ACC112 (cell line): Measurements from ENCODE around the gene TLK1.

Experiments used
- H2AFZ ChIP-seq: fragments of 200-600 bp; sonication (generic); one replicate; pipeline ENCODE4 v1.6.0; 2017; ENCODE audit warnings: antibody characterized with exemption, low read length; ENCODE audit not compliant: unreplicated experiment
- H3K27ac ChIP-seq: fragments of 200-600 bp; sonication (generic); 2 replicates; pipeline ENCODE4 v1.5.1; 2014; ENCODE audit warnings: low read depth, mild to moderate bottlenecking, antibody characterized with exemption, low read length, moderate library complexity
- H3K27me3 ChIP-seq: fragments of 200-600 bp; sonication (generic); 2 replicates; pipeline ENCODE4 v1.6.1; 2014; ENCODE audit warnings: mild to moderate bottlenecking, antibody characterized with exemption, low read length, moderate library complexity, mixed read lengths; ENCODE audit not compliant: insufficient read depth
- H3K36me3 ChIP-seq: fragments of 200-600 bp; sonication (generic); 2 replicates; pipeline ENCODE4 v1.6.1; 2016; ENCODE audit warnings: mild to moderate bottlenecking, antibody characterized with exemption, low read length, moderate library complexity, mixed read lengths; ENCODE audit not compliant: insufficient read depth
- H3K4me1 ChIP-seq: fragments of 200-600 bp; sonication (generic); one replicate; pipeline ENCODE4 v1.6.1; 2016; ENCODE audit warnings: low read length, mixed read lengths; ENCODE audit not compliant: insufficient read depth, unreplicated experiment, control insufficient read depth
- H3K4me3 ChIP-seq: fragments of 200-600 bp; sonication (generic); 2 replicates; pipeline ENCODE4 v1.5.1; 2014; ENCODE audit warnings: mild to moderate bottlenecking, low read depth, low read length
- H3K79me2 ChIP-seq: fragments of 200-600 bp; sonication (generic); one replicate; pipeline ENCODE4 v1.6.0; 2016; ENCODE audit warnings: low read length; ENCODE audit not compliant: control insufficient read depth, unreplicated experiment, insufficient read depth

Gene TLK1

DNA sequence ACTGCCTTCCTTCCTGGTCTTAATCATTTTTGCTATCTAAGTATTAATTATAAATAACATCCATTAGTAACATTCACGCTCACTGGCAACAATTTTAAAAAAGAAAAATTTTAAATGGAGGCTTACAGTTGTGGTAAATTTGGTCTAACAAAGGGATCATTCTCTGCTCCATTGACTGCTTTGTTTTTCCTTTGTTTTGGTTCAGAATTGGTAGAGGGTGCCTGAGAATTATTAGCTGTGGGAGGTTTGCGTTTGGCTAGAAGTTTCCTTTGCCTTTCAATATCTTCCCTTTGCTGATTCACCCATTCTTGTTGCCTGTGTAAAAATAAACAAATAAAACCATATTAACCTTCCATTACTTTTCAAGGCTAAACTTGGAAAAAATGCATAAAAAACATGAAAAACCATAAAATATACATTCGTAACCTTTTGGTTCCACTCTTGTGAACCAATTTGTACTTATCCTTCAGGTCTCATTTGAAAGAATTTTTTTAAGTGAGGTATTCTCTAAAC lies 114.6 kb downstream of the TLK1 start:
- H3K36me3 ChIP-seq: peaks cover 25% of the 10 kb centered on the region
- H3K4me3 ChIP-seq: no peak overlapping the region
- H3K27me3 ChIP-seq: no peaks in the 10 kb centered on the region
- H3K79me2 ChIP-seq: no peaks in the 10 kb centered on the region
- peaks cover 7% of the 10 kb centered on the region for H3K4me1 ChIP-seq
- H3K27ac ChIP-seq: no peak overlapping the region
- H2AFZ ChIP-seq: no peak overlapping the region

DNA sequence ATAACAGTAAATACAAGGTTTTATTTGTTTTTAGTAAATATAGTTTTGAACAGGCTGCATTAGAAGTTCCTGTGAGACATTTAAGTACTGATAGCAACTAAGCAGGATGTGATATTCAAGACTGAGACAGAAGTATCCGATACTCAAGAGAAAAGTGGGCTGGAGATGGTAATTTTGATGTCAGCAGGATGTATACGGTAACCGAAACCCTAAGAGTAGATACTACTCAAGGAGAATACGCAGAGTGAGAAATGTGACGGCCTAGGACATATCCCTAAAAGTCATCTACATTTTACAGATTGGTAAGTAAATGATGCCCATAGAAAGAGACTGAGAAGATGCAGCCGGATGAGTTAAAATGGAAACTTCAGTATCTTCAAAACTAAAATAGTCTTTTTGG lies 116.3 kb downstream of the TLK1 start:
- peaks cover 20% of the 10 kb centered on the region for H3K36me3 ChIP-seq
- H3K79me2 ChIP-seq: no peaks in the 10 kb centered on the region
- no peak overlapping the region for H3K4me3 ChIP-seq
- no peak overlapping the region for H2AFZ ChIP-seq
- H3K27me3 ChIP-seq: no peaks in the 10 kb centered on the region
- H3K4me1 ChIP-seq: peaks cover 7% of the 10 kb centered on the region
- no peak overlapping the region for H3K27ac ChIP-seq

DNA sequence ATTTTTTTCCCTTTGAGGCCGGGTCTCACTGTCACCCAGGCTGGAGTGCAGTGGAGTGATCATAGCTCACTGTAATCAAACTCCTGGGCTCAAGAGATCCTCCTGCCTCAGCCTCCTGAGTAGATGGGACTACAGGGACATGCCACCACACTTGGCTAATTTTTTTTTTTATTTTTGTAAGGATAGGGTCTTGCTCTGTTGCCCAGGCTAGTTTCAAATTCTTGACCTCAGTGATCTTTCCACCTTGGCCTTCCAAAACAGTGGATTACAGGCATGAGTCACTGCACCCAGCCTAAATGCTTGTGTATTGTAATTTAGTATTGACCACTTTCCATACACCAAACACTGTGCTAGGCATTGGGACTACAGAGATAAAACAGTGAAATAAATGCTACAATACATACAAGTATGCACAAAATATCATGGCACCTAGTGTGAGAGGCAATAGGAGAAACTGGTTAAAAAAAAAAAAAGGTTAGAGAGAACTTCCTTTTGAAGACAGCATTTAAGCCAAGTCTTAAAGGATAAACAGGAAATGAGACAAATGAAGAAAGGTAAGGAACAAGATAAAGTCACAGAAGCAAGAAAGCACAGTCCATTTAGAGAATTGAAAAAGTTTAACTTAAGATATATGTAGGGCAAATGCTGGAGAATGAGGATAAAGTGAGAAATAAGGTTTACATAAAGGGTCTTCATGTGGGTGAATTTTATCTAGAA lies 118.3 kb downstream of the TLK1 start:
- no peaks in the 10 kb centered on the region for H3K79me2 ChIP-seq
- no peak overlapping the region for H3K27ac ChIP-seq
- no peak overlapping the region for H3K4me3 ChIP-seq
- no peak overlapping the region for H2AFZ ChIP-seq
- H3K4me1 ChIP-seq: peaks cover 7% of the 10 kb centered on the region
- H3K36me3 ChIP-seq: peaks cover 17% of the 10 kb centered on the region; the same call in 1 of the 2 replicates
- no peaks in the 10 kb centered on the region for H3K27me3 ChIP-seq

DNA sequence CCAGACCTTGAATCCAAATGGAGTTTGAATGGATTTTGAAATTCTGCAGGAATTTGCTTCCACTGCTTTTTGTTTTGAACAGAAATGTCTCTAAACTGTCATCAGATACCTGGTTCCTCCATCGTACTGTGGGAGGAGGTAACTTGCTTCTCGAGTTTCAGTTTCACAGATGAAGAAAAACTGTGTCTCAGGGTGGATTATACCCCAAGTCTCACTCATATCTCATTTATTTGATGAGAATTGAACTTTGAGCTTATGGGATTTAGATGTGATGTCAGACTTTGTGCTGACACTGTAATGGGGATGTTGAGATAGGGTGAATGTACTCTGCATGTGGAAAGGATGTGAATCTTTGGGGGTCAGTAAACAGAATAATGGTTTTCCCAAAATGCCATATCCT lies 124.2 kb downstream of the TLK1 start:
- Histone ChIP-seq H3K4me3 (no peak overlapping the region), H3K27me3 (no peaks in the 10 kb centered on the region), H3K36me3 (peaks cover 23% of the 10 kb centered on the region), H2AFZ (no peak overlapping the region), H3K4me1 (no peaks in the 10 kb centered on the region), H3K79me2 (no peaks in the 10 kb centered on the region), H3K27ac (no peak overlapping the region)

DNA sequence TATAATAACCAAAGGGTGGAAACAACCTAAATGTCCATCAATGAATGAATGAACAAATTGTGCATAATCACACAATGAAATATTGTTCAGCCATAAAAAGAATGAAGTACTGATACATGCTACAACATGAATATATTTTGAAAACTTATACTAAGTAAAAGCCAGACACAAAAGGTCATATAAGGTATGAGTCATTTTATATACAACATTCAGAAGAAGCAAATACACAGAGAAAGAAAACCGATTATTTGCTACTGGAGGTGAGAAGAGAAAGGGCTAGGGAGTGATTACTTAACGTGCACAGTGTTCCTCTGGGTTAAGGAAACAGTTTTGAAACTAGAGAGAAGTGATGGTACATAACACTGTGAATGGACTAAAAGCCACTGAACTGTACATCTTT lies 126.4 kb downstream of the TLK1 start:
- Histone ChIP-seq H3K79me2 (no peaks in the 10 kb centered on the region), H2AFZ (no peak overlapping the region), H3K4me3 (no peak overlapping the region), H3K36me3 (peaks cover 23% of the 10 kb centered on the region), H3K27me3 (no peaks in the 10 kb centered on the region), H3K4me1 (no peaks in the 10 kb centered on the region), H3K27ac (no peak overlapping the region)

DNA sequence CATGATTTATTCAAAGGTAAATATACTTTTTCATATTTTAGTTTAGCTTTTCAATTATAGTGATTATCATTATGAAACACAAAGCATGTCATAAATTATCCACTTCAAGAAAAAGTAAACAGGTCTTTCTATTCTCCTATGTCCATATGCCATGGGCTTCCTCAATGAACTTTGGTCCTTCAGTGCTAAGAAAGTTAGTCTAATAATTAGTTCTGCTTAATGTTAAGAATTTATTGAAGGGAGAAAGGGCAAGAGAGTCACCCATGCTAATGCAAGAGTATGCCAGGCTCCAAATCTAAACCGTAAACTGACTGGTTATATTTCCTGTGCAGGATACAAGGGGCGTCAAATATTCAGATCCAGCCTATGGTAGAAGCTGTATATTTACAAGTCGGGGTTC lies 135.5 kb downstream of the TLK1 start:
- Histone ChIP-seq H3K79me2 (no peaks in the 10 kb centered on the region), H3K27me3 (no peaks in the 10 kb centered on the region), H2AFZ (no peak overlapping the region), H3K36me3 (peaks cover 9% of the 10 kb centered on the region), H3K27ac (no peak overlapping the region), H3K4me1 (peaks cover 9% of the 10 kb centered on the region), H3K4me3 (no peak overlapping the region)

DNA sequence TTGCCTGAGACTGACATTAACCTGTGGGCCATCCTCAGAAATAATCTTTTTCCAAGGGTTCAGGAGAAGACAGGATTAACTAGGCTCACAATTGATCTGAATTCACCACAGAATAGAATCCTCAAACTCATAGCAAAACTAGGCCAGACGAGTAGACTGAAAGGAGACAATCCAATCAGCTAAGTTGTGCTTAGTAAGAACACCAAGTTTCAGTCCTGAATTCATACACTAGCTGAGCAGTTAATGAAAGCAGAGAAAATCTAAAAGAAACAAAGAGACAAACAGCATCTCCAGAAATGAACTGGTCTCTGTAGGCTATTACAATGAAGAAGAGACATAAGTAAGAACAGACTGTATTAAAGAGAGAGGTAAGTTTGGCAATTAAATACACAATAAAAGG lies 142.2 kb downstream of the TLK1 start:
- no peak overlapping the region for H3K27ac ChIP-seq
- peaks cover 9% of the 10 kb centered on the region for H3K4me1 ChIP-seq
- H3K4me3 ChIP-seq: no peak overlapping the region
- H2AFZ ChIP-seq: no peak overlapping the region
- H3K27me3 ChIP-seq: no peaks in the 10 kb centered on the region
- peaks cover 25% of the 10 kb centered on the region for H3K36me3 ChIP-seq
- no peaks in the 10 kb centered on the region for H3K79me2 ChIP-seq

DNA sequence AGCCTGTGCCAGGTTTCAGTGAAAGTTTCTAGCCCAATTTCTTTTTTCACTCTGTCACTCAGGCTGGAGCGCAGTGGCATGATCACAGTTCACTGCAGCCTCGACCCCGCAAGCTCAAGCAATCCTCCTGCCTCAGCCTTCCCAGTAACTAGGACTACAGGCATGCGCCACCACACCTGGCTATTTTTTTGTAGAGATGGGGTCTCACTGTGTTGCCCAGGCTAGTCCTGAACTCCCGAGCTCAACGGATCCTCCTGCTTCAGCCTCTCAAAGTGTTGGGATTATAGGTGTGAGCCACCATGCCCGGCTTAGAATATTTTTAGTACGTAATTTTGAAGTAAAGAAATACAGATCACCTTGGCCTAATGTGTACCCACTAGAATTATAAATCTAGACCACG lies 144.6 kb downstream of the TLK1 start:
- Histone ChIP-seq H3K4me3 (no peak overlapping the region), H3K27me3 (no peaks in the 10 kb centered on the region), H2AFZ (no peak overlapping the region), H3K4me1 (peaks cover 4% of the 10 kb centered on the region), H3K79me2 (no peaks in the 10 kb centered on the region), H3K27ac (no peak overlapping the region), H3K36me3 (peaks cover 17% of the 10 kb centered on the region)

DNA sequence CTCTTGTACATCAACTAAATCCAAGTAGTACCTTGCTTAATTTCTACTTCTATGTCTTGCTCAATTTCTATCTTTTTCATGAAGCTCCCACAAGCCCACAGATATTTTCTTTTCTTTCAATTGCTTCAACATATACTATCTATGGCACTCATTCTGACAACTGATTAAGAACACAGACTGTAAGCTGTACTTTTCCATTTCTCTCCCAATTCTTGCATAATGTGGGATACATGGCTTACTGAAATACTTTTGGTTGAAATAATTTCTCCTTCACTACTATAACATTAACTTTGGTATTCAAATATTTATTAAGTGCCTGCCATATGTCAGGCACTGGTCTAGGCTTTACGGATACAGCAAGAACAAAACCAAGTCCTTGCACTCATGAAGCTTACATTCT lies 146.8 kb downstream of the TLK1 start:
- no peak overlapping the region for H3K4me3 ChIP-seq
- H2AFZ ChIP-seq: no peak overlapping the region
- no peaks in the 10 kb centered on the region for H3K27me3 ChIP-seq
- H3K4me1 ChIP-seq: no peaks in the 10 kb centered on the region
- peaks cover 17% of the 10 kb centered on the region for H3K36me3 ChIP-seq
- no peaks in the 10 kb centered on the region for H3K79me2 ChIP-seq
- H3K27ac ChIP-seq: no peak overlapping the region

DNA sequence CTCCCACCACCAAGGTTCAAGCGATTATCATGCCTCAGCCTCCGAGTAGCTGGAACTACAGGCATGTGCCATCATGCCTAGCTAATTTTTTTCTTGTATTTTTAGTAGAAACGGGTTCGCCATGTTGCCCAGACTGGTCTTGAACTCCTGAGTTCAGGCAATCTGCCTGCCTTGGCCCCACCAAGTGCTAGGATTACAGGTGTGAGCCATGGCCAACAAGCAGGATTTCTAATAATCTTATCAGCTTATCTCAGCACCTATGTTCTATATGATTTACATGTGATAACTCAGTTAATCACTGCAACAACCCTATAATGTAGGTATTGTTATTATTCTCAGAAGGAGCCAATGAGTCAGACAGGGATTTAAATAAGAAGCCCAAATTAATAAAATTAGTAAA lies 151.3 kb downstream of the TLK1 start:
- Histone ChIP-seq H3K27ac (no peak overlapping the region), H2AFZ (no peak overlapping the region), H3K27me3 (no peaks in the 10 kb centered on the region), H3K4me1 (no peaks in the 10 kb centered on the region), H3K4me3 (no peak overlapping the region), H3K36me3 (peaks cover 32% of the 10 kb centered on the region), H3K79me2 (no peaks in the 10 kb centered on the region)

DNA sequence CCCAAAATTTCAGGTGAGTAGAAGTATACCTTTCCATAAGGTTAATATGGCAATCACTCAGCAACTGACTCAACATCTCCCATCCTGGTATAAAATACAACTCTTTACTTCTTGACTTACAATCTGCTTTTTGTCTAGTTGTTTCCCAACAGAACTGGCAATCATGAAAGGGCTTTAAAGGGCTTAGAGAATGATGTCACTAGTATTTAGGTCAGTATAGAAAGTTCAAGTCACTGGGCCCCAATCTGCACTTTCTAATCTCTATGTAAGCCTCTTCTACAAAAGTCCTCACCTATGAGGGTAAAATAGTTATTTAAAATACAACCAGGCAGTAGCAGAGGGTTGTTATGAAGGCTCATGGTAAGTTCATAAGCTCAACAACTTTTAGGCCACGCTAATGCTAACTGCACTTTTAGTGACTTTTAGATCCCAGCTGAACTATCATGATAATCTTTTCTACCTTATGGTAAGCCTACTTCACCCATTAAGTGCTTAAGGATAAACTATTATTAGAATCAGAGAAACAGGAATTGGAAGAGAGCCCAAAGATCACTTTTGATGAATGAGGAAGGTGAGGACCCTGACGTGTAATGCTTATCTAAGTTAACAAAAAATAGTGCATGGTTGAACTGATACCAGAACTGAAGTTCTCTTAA lies 152.0 kb downstream of the TLK1 start:
- H3K4me1 ChIP-seq: no peaks in the 10 kb centered on the region
- no peak overlapping the region for H2AFZ ChIP-seq
- H3K4me3 ChIP-seq: no peak overlapping the region
- H3K27ac ChIP-seq: no peak overlapping the region
- peaks cover 31% of the 10 kb centered on the region for H3K36me3 ChIP-seq
- H3K27me3 ChIP-seq: no peaks in the 10 kb centered on the region
- no peaks in the 10 kb centered on the region for H3K79me2 ChIP-seq
